ENCODE measurements around the gene ARMH3. TPM values are rescaled to one million over a fixed set of nuclear protein-coding genes. Genes with fewer than 3 reads are reported as not detected.

The ARMH3 gene
- total RNA-seq, 1 experiment from 2014 or later: 17.1 TPM

Other genes with a start within 250 kb of the ARMH3 start
- gene OGA, start 237.7 kb downstream of the ARMH3 start, total RNA-seq (2021): 110 to 111 TPM (median 110 TPM) in 3 replicates
- 4.5 to 5.4 TPM (median 5.2 TPM) in 3 replicates for gene KCNIP2, start 212.4 kb downstream of the ARMH3 start, total RNA-seq (2021)
- 18.7 to 20.6 TPM (median 20.6 TPM) in 3 replicates for gene HPS6, start 9.2 kb upstream of the ARMH3 start, total RNA-seq (2021)
- 89.1 to 100 TPM (median 94.2 TPM) in 3 replicates for gene LDB1, start 64.2 kb upstream of the ARMH3 start, total RNA-seq (2021)
- 68.0 to 79.4 TPM (median 69.7 TPM) in 3 replicates for gene PPRC1, start 76.9 kb upstream of the ARMH3 start, total RNA-seq (2021)
- gene NOLC1, start 96.2 kb upstream of the ARMH3 start, total RNA-seq (2021): 125 to 165 TPM (median 129 TPM) in 3 replicates
- 0.17 to 0.46 TPM (median 0.34 TPM) in 3 replicates for gene ELOVL3, start 170.1 kb upstream of the ARMH3 start, total RNA-seq (2021)
- 0.32 to 0.81 TPM (median 0.48 TPM) in 3 replicates for gene PITX3, start 185.3 kb upstream of the ARMH3 start, total RNA-seq (2021)
- 29.8 to 32.4 TPM (median 32.1 TPM) in 3 replicates for gene GBF1, start 189.4 kb upstream of the ARMH3 start, total RNA-seq (2021)